ENCODE measurements around the gene FAM219A.

DNA sequence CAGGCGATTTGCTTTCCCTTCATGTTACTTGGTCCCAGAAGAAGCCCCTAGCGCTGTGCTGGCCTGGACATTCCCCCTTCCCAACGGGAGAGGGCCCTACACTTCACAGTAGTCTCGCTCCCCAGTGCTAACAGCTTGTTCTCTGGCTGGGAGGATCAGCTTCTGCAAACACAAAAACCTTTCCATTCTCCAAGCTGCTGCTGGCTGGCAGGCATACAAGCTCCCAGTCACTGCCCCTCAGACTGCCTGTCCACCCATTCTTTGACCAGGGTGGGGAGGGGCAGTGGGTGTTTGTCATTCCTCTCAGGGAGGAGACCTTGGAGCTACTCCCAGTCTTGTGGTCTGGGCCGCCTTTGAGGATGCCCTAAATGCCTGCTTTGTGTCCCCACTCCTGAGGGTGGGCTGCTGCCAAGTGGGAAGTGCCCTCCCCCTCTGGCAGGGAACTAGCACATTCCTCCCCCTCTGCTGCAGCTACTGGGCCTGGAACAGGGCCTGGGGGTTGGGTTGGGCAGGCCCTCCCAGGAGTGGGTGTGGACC, 43.6 kb upstream of the FAM219A start:
- TF ChIP-seq ZC3H10 (CRISPR knock-in tag; IDR thresholded peaks at IDR 0.05) (no peak), SNAI2 (CRISPR knock-in tag; IDR thresholded peaks at IDR 0.05) (no peak), ESRRG (CRISPR knock-in tag; IDR thresholded peaks at IDR 0.05) (no peak), ZNF70 (CRISPR knock-in tag; IDR thresholded peaks at IDR 0.05) (no peak), PATZ1 (CRISPR knock-in tag; IDR thresholded peaks at IDR 0.05; ENCODE audit: borderline replicate concordance) (no peak), BACH2 (CRISPR knock-in tag; IDR thresholded peaks at IDR 0.05; ENCODE audit: borderline replicate concordance) (no peak), ZNF565 (CRISPR knock-in tag; conservative IDR thresholded peaks at IDR 0.05; ENCODE audit: low read depth) (no peak), ARNTL (CRISPR knock-in tag; IDR thresholded peaks at IDR 0.05; ENCODE audit: borderline replicate concordance, low read depth) (no peak), CREB5 (CRISPR knock-in tag; IDR thresholded peaks at IDR 0.05; ENCODE audit: low read depth) (no peak), PPARA (CRISPR knock-in tag; IDR thresholded peaks at IDR 0.05; ENCODE audit: borderline replicate concordance) (no peak), RARB (CRISPR knock-in tag; IDR thresholded peaks at IDR 0.05) (no peak), GLIS3 (CRISPR knock-in tag; IDR thresholded peaks at IDR 0.05) (no peak)
- TF ChIP-seq, protein P1, sequence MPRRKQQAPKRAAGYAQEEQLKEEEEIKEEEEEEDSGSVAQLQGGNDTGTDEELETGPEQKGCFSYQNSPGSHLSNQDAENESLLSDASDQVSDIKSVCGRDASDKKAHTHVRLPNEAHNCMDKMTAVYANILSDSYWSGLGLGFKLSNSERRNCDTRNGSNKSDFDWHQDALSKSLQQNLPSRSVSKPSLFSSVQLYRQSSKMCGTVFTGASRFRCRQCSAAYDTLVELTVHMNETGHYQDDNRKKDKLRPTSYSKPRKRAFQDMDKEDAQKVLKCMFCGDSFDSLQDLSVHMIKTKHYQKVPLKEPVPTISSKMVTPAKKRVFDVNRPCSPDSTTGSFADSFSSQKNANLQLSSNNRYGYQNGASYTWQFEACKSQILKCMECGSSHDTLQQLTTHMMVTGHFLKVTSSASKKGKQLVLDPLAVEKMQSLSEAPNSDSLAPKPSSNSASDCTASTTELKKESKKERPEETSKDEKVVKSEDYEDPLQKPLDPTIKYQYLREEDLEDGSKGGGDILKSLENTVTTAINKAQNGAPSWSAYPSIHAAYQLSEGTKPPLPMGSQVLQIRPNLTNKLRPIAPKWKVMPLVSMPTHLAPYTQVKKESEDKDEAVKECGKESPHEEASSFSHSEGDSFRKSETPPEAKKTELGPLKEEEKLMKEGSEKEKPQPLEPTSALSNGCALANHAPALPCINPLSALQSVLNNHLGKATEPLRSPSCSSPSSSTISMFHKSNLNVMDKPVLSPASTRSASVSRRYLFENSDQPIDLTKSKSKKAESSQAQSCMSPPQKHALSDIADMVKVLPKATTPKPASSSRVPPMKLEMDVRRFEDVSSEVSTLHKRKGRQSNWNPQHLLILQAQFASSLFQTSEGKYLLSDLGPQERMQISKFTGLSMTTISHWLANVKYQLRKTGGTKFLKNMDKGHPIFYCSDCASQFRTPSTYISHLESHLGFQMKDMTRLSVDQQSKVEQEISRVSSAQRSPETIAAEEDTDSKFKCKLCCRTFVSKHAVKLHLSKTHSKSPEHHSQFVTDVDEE (CRISPR knock-in tag; IDR thresholded peaks at IDR 0.05) = no peak
- TF ChIP-seq, protein P2, sequence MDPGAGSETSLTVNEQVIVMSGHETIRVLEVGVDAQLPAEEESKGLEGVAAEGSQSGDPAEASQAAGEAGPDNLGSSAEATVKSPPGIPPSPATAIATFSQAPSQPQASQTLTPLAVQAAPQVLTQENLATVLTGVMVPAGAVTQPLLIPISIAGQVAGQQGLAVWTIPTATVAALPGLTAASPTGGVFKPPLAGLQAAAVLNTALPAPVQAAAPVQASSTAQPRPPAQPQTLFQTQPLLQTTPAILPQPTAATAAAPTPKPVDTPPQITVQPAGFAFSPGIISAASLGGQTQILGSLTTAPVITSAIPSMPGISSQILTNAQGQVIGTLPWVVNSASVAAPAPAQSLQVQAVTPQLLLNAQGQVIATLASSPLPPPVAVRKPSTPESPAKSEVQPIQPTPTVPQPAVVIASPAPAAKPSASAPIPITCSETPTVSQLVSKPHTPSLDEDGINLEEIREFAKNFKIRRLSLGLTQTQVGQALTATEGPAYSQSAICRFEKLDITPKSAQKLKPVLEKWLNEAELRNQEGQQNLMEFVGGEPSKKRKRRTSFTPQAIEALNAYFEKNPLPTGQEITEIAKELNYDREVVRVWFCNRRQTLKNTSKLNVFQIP (CRISPR knock-in tag; IDR thresholded peaks at IDR 0.05; ENCODE audit: borderline replicate concordance, low read depth) = no peak

Data from SK-N-SH treated with all-trans-retinoic acid at 6 μM for 48 hours (cell line).